Measurements from ENCODE around the gene PAM. TPM values are rescaled to one million over a fixed set of nuclear protein-coding genes. Genes with fewer than 3 reads are reported as not detected.

Gene PAM
- total RNA-seq, 6 experiments from 2014 or later: 164 to 266 (median 182) TPM

- TF ChIP-seq CTCF (IDR thresholded peaks at IDR 0.05): no peak
- Mint-ChIP-seq H3K36me3 (ENCODE audit: low read depth) (peaks cover 12% of the 10 kb centered on the region; the same call in 1 of the 2 replicates), H3K4me1 (ENCODE audit: low read depth) (peaks cover 43% of the 10 kb centered on the region), H3K27me3 (ENCODE audit: insufficient read depth) (no peaks in the 10 kb centered on the region), H3K27ac (no peak overlapping the region), H3K9me3 (no peaks in the 10 kb centered on the region), H3K4me3 (no peak overlapping the region)
- DNase-seq: no peak
These were observed 26.7 kb downstream of the PAM start for GRCh38 chr5:102781786-102782185.

GRCh38 chr5:102782217-102782872 lies 27.2 kb downstream of the PAM start:
- Mint-ChIP-seq H3K27me3 (ENCODE audit: insufficient read depth) (no peaks in the 10 kb centered on the region), H3K27ac (no peak overlapping the region), H3K36me3 (ENCODE audit: low read depth) (peaks cover 12% of the 10 kb centered on the region; the same call in 1 of the 2 replicates), H3K9me3 (no peaks in the 10 kb centered on the region), H3K4me1 (ENCODE audit: low read depth) (peaks cover 38% of the 10 kb centered on the region), H3K4me3 (no peak overlapping the region)
- no peak for TF ChIP-seq CTCF (IDR thresholded peaks at IDR 0.05)
- no peak for DNase-seq

DNA sequence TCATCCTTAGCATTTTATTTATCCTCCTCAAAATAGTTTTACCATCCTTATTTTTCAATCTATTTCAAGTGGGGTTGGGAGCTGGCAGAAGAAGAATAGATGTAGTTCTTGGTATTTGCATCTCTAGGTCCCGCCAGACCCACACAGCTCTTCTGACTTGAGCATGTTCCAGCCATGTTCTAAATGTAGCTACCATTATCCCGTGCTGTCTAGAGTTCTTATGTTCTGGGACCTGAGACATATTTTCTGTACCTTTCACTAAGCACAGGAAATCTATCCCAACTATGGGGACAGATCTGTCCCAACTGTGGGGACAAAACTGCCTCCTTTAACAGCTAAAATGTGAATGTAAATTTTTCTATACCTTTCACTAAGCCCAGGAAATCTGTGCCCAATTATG lies 32.0 kb downstream of the PAM start:
- Mint-ChIP-seq H3K4me3 (no peak overlapping the region), H3K9me3 (no peaks in the 10 kb centered on the region), H3K4me1 (ENCODE audit: low read depth) (peaks cover 10% of the 10 kb centered on the region), H3K36me3 (ENCODE audit: low read depth) (peaks cover 12% of the 10 kb centered on the region; the same call in 1 of the 2 replicates), H3K27ac (no peak overlapping the region), H3K27me3 (ENCODE audit: insufficient read depth) (no peaks in the 10 kb centered on the region)
- no peak for TF ChIP-seq CTCF (IDR thresholded peaks at IDR 0.05)
- no peak for DNase-seq

DNA sequence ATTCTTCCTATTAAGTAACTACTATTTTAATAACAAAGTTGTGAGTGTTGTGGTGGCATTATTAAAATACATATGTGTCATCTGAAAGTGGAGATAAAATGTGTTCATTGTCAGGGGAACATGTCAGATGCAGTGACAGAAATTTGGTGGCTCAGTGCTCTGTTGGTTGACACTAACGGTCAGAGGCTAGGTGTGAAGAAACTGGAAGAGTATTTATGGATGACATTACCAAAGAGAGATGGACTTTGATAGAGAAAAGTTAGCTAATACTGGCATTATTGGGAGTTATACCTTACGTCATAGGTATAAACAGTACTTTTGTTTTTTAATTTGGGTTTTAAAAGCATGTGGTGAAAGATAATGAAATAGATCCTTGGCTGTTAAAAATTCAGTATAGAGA lies 33.7 kb downstream of the PAM start:
- no peak overlapping the region for H3K27ac Mint-ChIP-seq
- H3K36me3 Mint-ChIP-seq (ENCODE audit: low read depth): peaks cover 8% of the 10 kb centered on the region; the same call in 1 of the 2 replicates
- H3K27me3 Mint-ChIP-seq (ENCODE audit: insufficient read depth): no peaks in the 10 kb centered on the region
- H3K4me3 Mint-ChIP-seq: no peak overlapping the region
- TF ChIP-seq CTCF (IDR thresholded peaks at IDR 0.05): no peak
- no peaks in the 10 kb centered on the region for H3K9me3 Mint-ChIP-seq
- DNase-seq: no peak
- peaks cover 16% of the 10 kb centered on the region for H3K4me1 Mint-ChIP-seq (ENCODE audit: low read depth)

- no peak for DNase-seq
- no peaks in the 10 kb centered on the region for H3K27me3 Mint-ChIP-seq (ENCODE audit: insufficient read depth)
- peaks cover 22% of the 10 kb centered on the region for H3K4me1 Mint-ChIP-seq (ENCODE audit: low read depth)
- peaks cover 2% of the 10 kb centered on the region; the same call in 1 of the 2 replicates for H3K36me3 Mint-ChIP-seq (ENCODE audit: low read depth)
- H3K27ac Mint-ChIP-seq: no peak overlapping the region
- H3K9me3 Mint-ChIP-seq: no peaks in the 10 kb centered on the region
- no peak overlapping the region for H3K4me3 Mint-ChIP-seq
- no peak for TF ChIP-seq CTCF (IDR thresholded peaks at IDR 0.05)
These were observed 34.4 kb downstream of the PAM start for GRCh38 chr5:102789469-102789868.
